ENCODE data around the gene S100Z. TPM values are rescaled to one million over a fixed set of nuclear protein-coding genes. Genes with fewer than 3 reads are reported as not detected.

Gene S100Z
- total RNA-seq, 1 experiment from 2014 or later: not detected

DNA sequence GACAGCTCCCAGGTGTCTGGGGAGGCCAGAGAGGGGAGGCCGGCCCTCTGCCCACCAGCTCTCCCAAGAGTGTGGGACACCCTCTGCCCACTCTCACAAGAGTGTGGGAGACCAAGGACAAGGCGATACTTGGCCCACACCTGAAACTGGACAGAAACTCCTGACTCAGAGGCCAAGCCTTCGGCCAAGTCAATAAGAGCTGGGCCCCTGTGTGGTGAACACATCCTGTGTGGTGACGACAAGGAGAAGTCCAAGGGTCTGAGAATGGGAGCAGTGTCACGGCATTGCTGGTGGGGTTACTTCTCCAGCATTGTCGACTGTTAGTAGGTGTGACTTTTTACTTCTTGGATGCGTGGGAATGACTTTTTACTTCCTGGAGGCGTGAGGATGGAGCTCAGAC lies 45.5 kb upstream of the S100Z start:
- no TSS peak for BruUV-seq (replicated peaks)
- peak overlapping the region; percentile 77 for H3K27ac ChIP-seq (ENCODE audit: low read length)

DNA sequence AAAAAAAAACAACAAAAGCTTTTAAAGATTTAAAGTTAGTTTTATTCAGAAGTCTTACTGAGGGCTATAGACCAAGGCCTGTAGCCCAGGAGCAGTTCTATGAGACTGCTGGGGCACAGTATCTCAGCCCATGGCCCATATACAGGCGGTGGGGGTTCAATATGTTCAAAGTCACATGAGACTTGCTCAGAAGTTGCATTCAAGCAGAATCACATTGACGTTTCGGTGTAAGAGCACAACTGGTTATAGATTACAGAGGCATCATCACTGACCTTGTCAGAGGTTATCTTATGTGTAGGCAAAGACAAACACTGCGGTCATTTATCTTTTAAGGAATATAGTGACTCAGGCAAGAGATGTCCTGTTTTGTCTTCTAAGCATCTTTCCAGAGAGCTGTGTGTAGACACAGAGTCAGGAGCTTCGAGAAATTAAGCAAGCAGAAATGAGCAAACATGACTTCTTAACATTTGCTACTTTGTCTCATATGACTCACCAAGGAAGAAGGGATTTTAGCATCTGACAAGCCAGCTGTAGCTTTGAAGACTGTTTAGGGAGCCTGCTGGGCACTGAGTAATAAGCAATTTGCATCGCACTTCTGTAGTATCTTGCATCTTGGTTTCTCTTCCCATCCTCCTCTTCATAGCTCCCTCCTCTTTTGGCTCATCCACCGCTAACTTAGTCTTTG lies 43.9 kb upstream of the S100Z start:
- BruUV-seq (replicated peaks): TSS peak; percentile 97
- Histone ChIP-seq H3K36me3 (ENCODE audit: control insufficient read depth, insufficient read depth, low read length) (no peaks in the 10 kb centered on the region), H3K27me3 (ENCODE audit: control insufficient read depth, insufficient read depth, low read length) (no peaks in the 10 kb centered on the region), H3K4me3 (ENCODE audit: low read depth in 2 of 2, low read length in 2 of 2) (peak overlapping the region; percentile 11 to 52), H3K27ac (ENCODE audit: low read length) (peak overlapping the region; percentile 77), H3K4me1 (ENCODE audit: control insufficient read depth, insufficient read depth, low read length) (peaks cover 54% of the 10 kb centered on the region), H3K9me3 (ENCODE audit: control insufficient read depth, insufficient read depth, low read depth, low read length) (no peaks in the 10 kb centered on the region)
- intact Hi-C loops (cut with micrococcal nuclease; ENCODE audit: unreplicated experiment) (no loop called here), in situ Hi-C loops (cut with HindIII; ENCODE audit: low pct_unique_long_range_greater_than_20kb, low sequenced_read_pairs) (no loop called here)
- ChIA-PET POLR2A (interaction anchor here (0.6 to 1.7 kb wide), 10 partner anchors 11 to 94 kb away, joined by 3 to 14 read pairs (median 4); no protein-coding TSS in a partner anchor), CTCF (interaction anchor here (0.7 to 2.4 kb wide), 5 partner anchors 12 to 764 kb away, joined by 3 to 14 read pairs (median 5); partner anchors contain the start of gene F2RL1)
- peak; percentile 86 for ATAC-seq
- DNase-seq (ENCODE audit: low read depth, low spot score): peak; percentile 96
- TF ChIP-seq TCF7L2 (IDR thresholded peaks at IDR 0.05; ENCODE audit: low read depth, low read length): peak; percentile 96
- peak; percentile 62 for TF ChIP-seq POLR2AphosphoS5 (IDR thresholded peaks at IDR 0.05; ENCODE audit: low read depth, low read length)
- no peak for TF ChIP-seq SIN3A (IDR thresholded peaks at IDR 0.05; ENCODE audit: borderline replicate concordance, insufficient read depth, low read depth, low read length)

More for the DNA sequence above, 45.5 kb upstream of the S100Z start:
- ATAC-seq: peak; percentile 57
- CTCF ChIA-PET: no interaction called here
- no peak for DNase-seq (ENCODE audit: low read depth, low spot score)
- intact Hi-C loops (cut with micrococcal nuclease; ENCODE audit: unreplicated experiment): no loop called here
- peaks cover 41% of the 10 kb centered on the region for H3K4me1 ChIP-seq (ENCODE audit: control insufficient read depth, insufficient read depth, low read length)
- in situ Hi-C loops (cut with HindIII; ENCODE audit: low pct_unique_long_range_greater_than_20kb, low sequenced_read_pairs): no loop called here
- H3K36me3 ChIP-seq (ENCODE audit: control insufficient read depth, insufficient read depth, low read length): no peaks in the 10 kb centered on the region
- POLR2A ChIA-PET: no interaction called here
- no peaks in the 10 kb centered on the region for H3K9me3 ChIP-seq (ENCODE audit: control insufficient read depth, insufficient read depth, low read depth, low read length)
- no peaks in the 10 kb centered on the region for H3K27me3 ChIP-seq (ENCODE audit: control insufficient read depth, insufficient read depth, low read length)
- peak overlapping the region in 1 of 2 experiments; percentile 16; a peak in 1 of 4 replicates for H3K4me3 ChIP-seq (ENCODE audit: low read depth in 2 of 2, low read length in 2 of 2)
- TF ChIP-seq, protein P1, sequence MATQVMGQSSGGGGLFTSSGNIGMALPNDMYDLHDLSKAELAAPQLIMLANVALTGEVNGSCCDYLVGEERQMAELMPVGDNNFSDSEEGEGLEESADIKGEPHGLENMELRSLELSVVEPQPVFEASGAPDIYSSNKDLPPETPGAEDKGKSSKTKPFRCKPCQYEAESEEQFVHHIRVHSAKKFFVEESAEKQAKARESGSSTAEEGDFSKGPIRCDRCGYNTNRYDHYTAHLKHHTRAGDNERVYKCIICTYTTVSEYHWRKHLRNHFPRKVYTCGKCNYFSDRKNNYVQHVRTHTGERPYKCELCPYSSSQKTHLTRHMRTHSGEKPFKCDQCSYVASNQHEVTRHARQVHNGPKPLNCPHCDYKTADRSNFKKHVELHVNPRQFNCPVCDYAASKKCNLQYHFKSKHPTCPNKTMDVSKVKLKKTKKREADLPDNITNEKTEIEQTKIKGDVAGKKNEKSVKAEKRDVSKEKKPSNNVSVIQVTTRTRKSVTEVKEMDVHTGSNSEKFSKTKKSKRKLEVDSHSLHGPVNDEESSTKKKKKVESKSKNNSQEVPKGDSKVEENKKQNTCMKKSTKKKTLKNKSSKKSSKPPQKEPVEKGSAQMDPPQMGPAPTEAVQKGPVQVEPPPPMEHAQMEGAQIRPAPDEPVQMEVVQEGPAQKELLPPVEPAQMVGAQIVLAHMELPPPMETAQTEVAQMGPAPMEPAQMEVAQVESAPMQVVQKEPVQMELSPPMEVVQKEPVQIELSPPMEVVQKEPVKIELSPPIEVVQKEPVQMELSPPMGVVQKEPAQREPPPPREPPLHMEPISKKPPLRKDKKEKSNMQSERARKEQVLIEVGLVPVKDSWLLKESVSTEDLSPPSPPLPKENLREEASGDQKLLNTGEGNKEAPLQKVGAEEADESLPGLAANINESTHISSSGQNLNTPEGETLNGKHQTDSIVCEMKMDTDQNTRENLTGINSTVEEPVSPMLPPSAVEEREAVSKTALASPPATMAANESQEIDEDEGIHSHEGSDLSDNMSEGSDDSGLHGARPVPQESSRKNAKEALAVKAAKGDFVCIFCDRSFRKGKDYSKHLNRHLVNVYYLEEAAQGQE (IDR thresholded peaks at IDR 0.05; ENCODE audit: insufficient read depth in 1 of 2, low read depth in 2 of 2, low read length in 1 of 2): no peak
- TF ChIP-seq POLR2AphosphoS5 (IDR thresholded peaks at IDR 0.05; ENCODE audit: low read depth, low read length): no peak
- no peak for TF ChIP-seq TCF7L2 (IDR thresholded peaks at IDR 0.05; ENCODE audit: low read depth, low read length)
- TF ChIP-seq, protein P2, sequence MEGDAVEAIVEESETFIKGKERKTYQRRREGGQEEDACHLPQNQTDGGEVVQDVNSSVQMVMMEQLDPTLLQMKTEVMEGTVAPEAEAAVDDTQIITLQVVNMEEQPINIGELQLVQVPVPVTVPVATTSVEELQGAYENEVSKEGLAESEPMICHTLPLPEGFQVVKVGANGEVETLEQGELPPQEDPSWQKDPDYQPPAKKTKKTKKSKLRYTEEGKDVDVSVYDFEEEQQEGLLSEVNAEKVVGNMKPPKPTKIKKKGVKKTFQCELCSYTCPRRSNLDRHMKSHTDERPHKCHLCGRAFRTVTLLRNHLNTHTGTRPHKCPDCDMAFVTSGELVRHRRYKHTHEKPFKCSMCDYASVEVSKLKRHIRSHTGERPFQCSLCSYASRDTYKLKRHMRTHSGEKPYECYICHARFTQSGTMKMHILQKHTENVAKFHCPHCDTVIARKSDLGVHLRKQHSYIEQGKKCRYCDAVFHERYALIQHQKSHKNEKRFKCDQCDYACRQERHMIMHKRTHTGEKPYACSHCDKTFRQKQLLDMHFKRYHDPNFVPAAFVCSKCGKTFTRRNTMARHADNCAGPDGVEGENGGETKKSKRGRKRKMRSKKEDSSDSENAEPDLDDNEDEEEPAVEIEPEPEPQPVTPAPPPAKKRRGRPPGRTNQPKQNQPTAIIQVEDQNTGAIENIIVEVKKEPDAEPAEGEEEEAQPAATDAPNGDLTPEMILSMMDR (IDR thresholded peaks at IDR 0.05): no peak
- TF ChIP-seq SIN3A (IDR thresholded peaks at IDR 0.05; ENCODE audit: borderline replicate concordance, insufficient read depth, low read depth, low read length): no peak

Measured in Panc1 (cell line).